Neural cell (in vitro differentiated cells): ENCODE results near the gene LPCAT3. TPM values are rescaled to one million over a fixed set of nuclear protein-coding genes. Genes with fewer than 3 reads are reported as not detected.

Source experiments
- H2AFZ ChIP-seq: fragments of 200-600, 300-800 bp; sonication (generic), shearing (Covaris generic); 2 replicates; pipeline ENCODE4 v1.6.0; 2014; ENCODE audit warnings: low read depth, mild to moderate bottlenecking, antibody characterized with exemption, low read length, moderate library complexity
- H3F3A ChIP-seq: fragments of 200-600 bp; shearing (Covaris generic); 2 replicates; pipeline ENCODE4 v1.6.1; 2016; ENCODE audit warnings: mild to moderate bottlenecking, moderate library complexity, mixed read lengths, antibody characterized with exemption, low read length; ENCODE audit not compliant: insufficient read depth, poor library complexity, severe bottlenecking
- H3K27ac ChIP-seq: fragments of 200-600, 300-800 bp; sonication (generic), shearing (Covaris generic); 2 replicates; pipeline ENCODE4 v1.5.1; 2014; ENCODE audit warnings: mild to moderate bottlenecking, low read length, moderate library complexity
- H3K27me3 ChIP-seq: fragments of 300-800, 200-600 bp; sonication (generic), shearing (Covaris generic); 2 replicates; pipeline ENCODE4 v1.6.0; 2014; ENCODE audit warnings: mild to moderate bottlenecking, low read depth, low read length, moderate library complexity; ENCODE audit not compliant: insufficient read depth
- H3K36me3 ChIP-seq: fragments of 300-800, 200-600 bp; sonication (generic), shearing (Covaris generic); 2 replicates; pipeline ENCODE4 v1.5.1; 2014; ENCODE audit warnings: mild to moderate bottlenecking, antibody characterized with exemption, low read length, moderate library complexity; ENCODE audit not compliant: insufficient read depth
- H3K4me2 ChIP-seq: fragments of 300-800, 200-600 bp; sonication (generic), shearing (Covaris generic); 2 replicates; pipeline ENCODE4 v1.6.0; 2014; ENCODE audit warnings: mild to moderate bottlenecking, low read length
- H3K4me3 ChIP-seq: fragments of 300-800, 200-600 bp; sonication (generic), shearing (Covaris generic); 2 replicates; pipeline ENCODE4 v1.5.1; 2014; ENCODE audit warnings: mild to moderate bottlenecking, low read length, moderate library complexity
- H3K79me2 ChIP-seq: fragments of 200-600 bp; shearing (Covaris generic); replicated peaks from 2 replicates; pipeline ENCODE4 v1.6.0; 2014; ENCODE audit warnings: mild to moderate bottlenecking, low read length, moderate library complexity; ENCODE audit not compliant: insufficient read depth
- H3K9ac ChIP-seq: fragments of 300-800, 200-600 bp; sonication (generic), shearing (Covaris generic); 2 replicates; pipeline ENCODE4 v1.6.1; 2016; ENCODE audit warnings: mild to moderate bottlenecking, low read length, mixed read lengths
- H3K9me2 ChIP-seq: fragments of 200-600 bp; shearing (Covaris generic); 2 replicates; pipeline ENCODE4 v1.6.1; 2016; ENCODE audit warnings: mild to moderate bottlenecking, low read length, mixed read lengths; ENCODE audit not compliant: insufficient read depth
- H3K9me3 ChIP-seq: fragments of 200-600, 300-800 bp; sonication (generic), shearing (Covaris generic); 2 replicates; pipeline ENCODE4 v1.6.1; 2016; ENCODE audit warnings: mild to moderate bottlenecking, mixed run types, low read length, moderate library complexity, mixed read lengths
- H4K20me1 ChIP-seq: fragments of 200-600 bp; shearing (Covaris generic); 2 replicates; pipeline ENCODE4 v1.6.1; 2016; ENCODE audit warnings: mild to moderate bottlenecking, mixed run types; ENCODE audit not compliant: insufficient read depth
- CTCF ChIP-seq: fragments of 450-650 bp; IDR thresholded peaks from 2 replicates; pipeline ENCODE4 v1.5.1; 2014; ENCODE audit warnings: antibody characterized with exemption, mild to moderate bottlenecking, moderate library complexity; ENCODE audit not compliant: poor library complexity, severe bottlenecking
- EP300 ChIP-seq: fragments of 450-650 bp; conservative IDR thresholded peaks from 2 replicates; pipeline ENCODE4 v1.6.1; 2014; ENCODE audit warnings: antibody characterized with exemption, mild to moderate bottlenecking, moderate library complexity; ENCODE audit not compliant: poor library complexity, severe bottlenecking
- EZH2 ChIP-seq: fragments of 200-600, 300-800 bp; shearing (Covaris generic), sonication (generic); IDR thresholded peaks from 2 replicates; pipeline ENCODE4 v1.6.1; 2014; ENCODE audit warnings: antibody characterized with exemption, low read length, borderline replicate concordance, mild to moderate bottlenecking; ENCODE audit not compliant: insufficient read depth, poor library complexity, severe bottlenecking
- MXI1 ChIP-seq: fragments of 450-650 bp; conservative IDR thresholded peaks from 2 replicates; pipeline ENCODE4 v1.6.1; 2014; ENCODE audit warnings: antibody characterized with exemption, mild to moderate bottlenecking; ENCODE audit not compliant: poor library complexity, severe bottlenecking
- POLR2AphosphoS5 ChIP-seq: IDR thresholded peaks from 2 replicates; pipeline ENCODE4 v1.6.1; 2012
- RAD21 ChIP-seq: fragments of 450-650 bp; conservative IDR thresholded peaks from 2 replicates; pipeline ENCODE4 v1.6.1; 2014; ENCODE audit warnings: antibody characterized with exemption, mild to moderate bottlenecking, moderate library complexity
- REST ChIP-seq: IDR thresholded peaks from 2 replicates; pipeline ENCODE4 v1.6.1; 2012; ENCODE audit warnings: borderline replicate concordance
- SMC3 ChIP-seq: fragments of 450-650 bp; conservative IDR thresholded peaks from 2 replicates; pipeline ENCODE4 v1.6.1; 2014; ENCODE audit warnings: antibody characterized with exemption, mild to moderate bottlenecking, moderate library complexity; ENCODE audit not compliant: poor library complexity
- TAF1 ChIP-seq: IDR thresholded peaks from 2 replicates; pipeline ENCODE4 v1.6.1; 2012; ENCODE audit warnings: low read depth
- polyA plus RNA-seq: library from polyadenylated mRNA; depleted of rRNA; stranded (reverse); fragments of >200 nt; gene quantifications from 2 replicates; pipeline ENCODE4 v1.2.3, GENCODE V29; 2014

Gene LPCAT3
- polyA plus RNA-seq, 1 donor from 2014 or later, result 14.4 TPM

GRCh38 chr12:6980740-6981139 lies 37.5 kb downstream of the LPCAT3 start:
- Histone ChIP-seq H3K9ac (no peak overlapping the region), H3K4me3 (no peak overlapping the region), H3F3A (no peaks in the 10 kb centered on the region), H3K79me2 (no peaks in the 10 kb centered on the region), H3K36me3 (peaks cover 8% of the 10 kb centered on the region), H3K9me2 (no peaks in the 10 kb centered on the region), H3K4me2 (no peak overlapping the region), H3K27ac (no peak overlapping the region), H3K27me3 (no peaks in the 10 kb centered on the region), H3K9me3 (no peaks in the 10 kb centered on the region), H2AFZ (no peak overlapping the region), H4K20me1 (no peaks in the 10 kb centered on the region)
- TF ChIP-seq EP300, result no peak
- no peak for TF ChIP-seq RAD21
- no peak for TF ChIP-seq REST
- TF ChIP-seq TAF1, result no peak
- no peak for TF ChIP-seq MXI1
- TF ChIP-seq SMC3, result no peak
- no peak for TF ChIP-seq POLR2AphosphoS5
- TF ChIP-seq EZH2, result no peak
- TF ChIP-seq CTCF, result no peak

- Histone ChIP-seq H3K79me2 (no peaks in the 10 kb centered on the region), H3K9me2 (no peaks in the 10 kb centered on the region), H3K27me3 (no peaks in the 10 kb centered on the region), H3K9me3 (no peaks in the 10 kb centered on the region), H2AFZ (no peak overlapping the region), H3K27ac (no peak overlapping the region), H4K20me1 (no peaks in the 10 kb centered on the region), H3K9ac (no peak overlapping the region), H3K4me3 (no peak overlapping the region), H3K4me2 (no peak overlapping the region), H3K36me3 (peaks cover 8% of the 10 kb centered on the region), H3F3A (no peaks in the 10 kb centered on the region)
- no peak for TF ChIP-seq EZH2
Observed at GRCh38 chr12:6980075-6980474, 38.2 kb downstream of the LPCAT3 start.

- TF ChIP-seq SMC3 (no peak), RAD21 (no peak), EP300 (no peak), REST (no peak), CTCF (no peak), MXI1 (no peak), POLR2AphosphoS5 (no peak), TAF1 (no peak), EZH2 (no peak)
- H3K27ac ChIP-seq, result no peak overlapping the region
- H3K9ac ChIP-seq, result no peak overlapping the region
Observed at GRCh38 chr12:6979453-6979852, 38.8 kb downstream of the LPCAT3 start.

More at GRCh38 chr12:6979453-6979852, 38.8 kb downstream of the LPCAT3 start:
- Histone ChIP-seq H4K20me1 (no peaks in the 10 kb centered on the region), H3K9me2 (no peaks in the 10 kb centered on the region), H3K27me3 (no peaks in the 10 kb centered on the region), H3K36me3 (peaks cover 8% of the 10 kb centered on the region), H3K79me2 (no peaks in the 10 kb centered on the region), H3F3A (no peaks in the 10 kb centered on the region), H3K4me3 (no peak overlapping the region), H3K9me3 (no peaks in the 10 kb centered on the region), H3K4me2 (no peak overlapping the region), H2AFZ (no peak overlapping the region)
